HG03108 (cell line): ENCODE results near the gene KCNK5.

Experiments
- ATAC-seq: cut with Tn5 transposase; IDR thresholded peaks from one replicate; pipeline ENCODE4 v1.9.1; 2021; ENCODE audit warnings: moderate library complexity; ENCODE audit not compliant: unreplicated experiment

The KCNK5 gene

DNA sequence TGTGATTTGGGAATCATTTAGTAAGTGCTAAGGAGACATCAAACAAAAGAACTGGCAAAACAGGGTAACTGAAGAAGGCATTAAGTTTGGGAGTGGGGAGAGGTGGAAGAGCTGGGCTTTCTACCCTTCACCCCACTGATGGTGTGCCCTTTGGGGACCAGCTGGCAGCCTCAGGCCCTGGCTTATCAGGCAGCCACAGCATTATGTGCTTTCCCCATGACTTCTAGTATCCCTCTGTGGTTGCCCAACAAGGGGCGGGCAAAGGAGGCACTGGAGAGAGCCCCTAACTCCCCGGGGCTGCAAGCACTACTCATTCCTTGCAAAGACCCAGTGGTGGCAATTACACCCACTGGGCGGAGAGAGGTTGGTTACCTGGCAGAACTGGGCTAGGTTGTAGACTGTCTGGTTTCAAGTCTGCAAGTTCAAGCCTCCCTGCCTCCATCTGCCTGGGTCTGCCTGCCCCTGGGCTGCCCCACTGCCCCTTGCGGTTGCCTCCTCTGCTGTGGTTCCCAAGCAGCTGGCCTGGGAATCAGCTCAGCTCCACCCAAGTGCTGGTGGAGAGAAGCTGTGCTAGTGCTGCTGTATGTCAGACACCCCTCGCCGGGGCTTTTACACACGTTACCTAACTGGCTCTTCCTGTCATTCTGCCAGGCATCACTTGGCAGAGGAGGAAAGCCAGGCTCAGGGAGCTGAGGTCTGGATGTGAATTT, 29.9 kb downstream of the KCNK5 start:
- ATAC-seq, result no peak

DNA sequence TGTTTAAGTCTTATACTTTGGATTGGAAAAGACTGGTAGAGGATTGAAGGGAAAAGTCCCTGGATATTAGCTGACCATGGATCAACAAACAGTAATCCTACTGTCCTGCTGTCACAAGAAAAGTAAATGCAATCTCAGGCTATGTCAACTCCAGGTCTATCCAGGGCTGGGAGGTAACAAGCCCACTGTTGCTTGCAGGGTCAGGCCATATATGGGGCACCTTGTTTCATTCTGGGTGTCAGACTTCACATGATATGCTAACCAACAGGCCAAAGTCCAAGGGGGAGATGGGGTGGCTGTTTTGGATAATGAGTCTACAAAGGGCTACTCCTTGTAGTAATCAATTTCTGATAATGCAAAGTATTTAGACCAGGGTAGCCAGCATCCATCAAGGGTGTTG, 30.7 kb downstream of the KCNK5 start:
- no peak for ATAC-seq

DNA sequence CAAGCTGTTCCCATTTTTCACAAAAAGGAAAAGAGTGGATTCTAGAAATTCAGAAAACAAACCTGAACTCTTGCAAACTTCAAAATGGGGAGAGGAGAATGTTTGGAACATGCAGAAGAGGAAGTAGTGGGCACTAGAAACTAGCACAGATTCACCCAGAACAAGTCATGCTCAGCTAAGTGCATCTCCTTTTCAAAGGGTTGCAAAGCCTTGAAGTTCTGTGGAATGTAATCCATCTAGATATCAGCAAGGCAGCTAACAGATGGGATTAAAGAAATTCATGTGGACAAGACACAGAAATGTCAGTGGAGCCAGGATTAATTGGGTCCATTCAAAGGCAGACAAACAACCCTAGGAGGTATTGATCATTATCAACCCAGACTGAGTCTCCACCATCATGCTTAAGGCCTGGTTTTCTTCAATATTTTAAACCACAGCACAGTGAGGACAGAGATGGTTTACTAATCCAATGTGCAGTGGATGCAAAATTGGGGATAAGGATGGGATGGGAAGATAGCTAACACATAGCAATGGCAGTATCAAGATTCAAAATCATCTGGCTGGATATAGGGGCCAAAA, 31.3 kb downstream of the KCNK5 start:
- ATAC-seq, result no peak

DNA sequence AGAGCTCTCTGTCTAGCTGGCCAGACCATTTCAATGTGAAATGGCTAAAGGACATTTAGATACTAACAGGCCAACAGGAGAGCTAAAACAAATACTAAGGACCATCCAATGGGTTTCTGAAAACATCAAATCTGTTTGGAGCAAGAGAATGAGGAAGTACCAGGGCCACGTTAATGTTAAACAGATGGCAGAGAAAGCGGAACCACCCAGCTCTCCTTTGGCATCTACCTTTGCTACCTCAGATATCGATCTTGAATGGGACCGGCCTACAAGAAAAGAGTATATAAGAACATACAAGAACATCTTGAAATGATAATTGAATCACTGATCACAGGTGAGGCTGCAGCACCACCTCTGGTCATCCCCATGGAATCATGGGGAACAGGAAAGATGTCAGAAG, 31.8 kb downstream of the KCNK5 start:
- no peak for ATAC-seq

DNA sequence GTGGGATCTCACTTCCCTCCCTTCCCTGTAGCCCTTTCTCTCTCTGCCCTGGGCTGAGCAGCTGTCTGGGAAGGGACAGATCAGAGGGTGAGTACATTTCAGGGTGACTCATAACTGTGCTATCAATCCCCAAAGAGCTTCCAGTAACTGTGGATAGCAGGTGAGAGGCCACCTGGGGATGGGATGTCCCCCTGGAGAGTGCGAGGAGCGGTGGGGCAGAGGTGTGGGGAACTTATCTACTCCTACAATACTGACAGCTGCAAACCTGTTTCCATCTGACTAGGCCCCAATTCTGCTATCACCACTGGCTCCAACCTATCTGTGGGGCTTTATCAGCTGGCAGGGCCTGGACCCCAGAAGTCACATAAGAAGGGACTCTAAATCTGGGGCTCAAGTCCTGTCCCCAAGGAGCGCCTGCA, 32.6 kb downstream of the KCNK5 start:
- no peak for ATAC-seq

DNA sequence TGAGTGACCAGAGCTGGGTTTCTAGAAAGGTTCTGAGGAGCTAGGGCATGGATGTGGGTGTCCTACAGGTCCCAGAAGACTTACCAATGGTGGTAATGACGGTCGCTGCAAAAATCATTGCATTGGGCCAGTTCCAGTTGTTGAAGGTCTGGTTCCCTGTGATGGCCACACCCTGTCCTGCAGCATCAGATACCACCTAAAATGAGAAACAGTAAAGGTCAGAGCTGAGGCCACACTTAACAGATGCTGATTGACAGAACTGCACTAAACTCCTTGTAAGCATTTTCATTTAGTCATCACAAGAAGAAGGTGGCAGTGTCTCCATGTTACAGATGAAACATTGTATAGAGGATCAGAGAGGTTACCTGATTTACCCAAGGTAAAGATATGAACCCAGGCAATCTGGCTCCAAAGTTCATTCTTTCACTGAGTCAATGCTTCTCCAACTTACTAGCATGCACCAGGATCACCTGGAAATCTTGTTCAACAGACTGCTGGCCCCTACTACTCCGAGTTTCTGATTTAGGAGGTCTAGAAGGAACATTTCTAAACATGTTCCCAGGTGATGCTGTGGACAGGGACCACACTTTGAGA, 33.4 kb downstream of the KCNK5 start:
- no peak for ATAC-seq

DNA sequence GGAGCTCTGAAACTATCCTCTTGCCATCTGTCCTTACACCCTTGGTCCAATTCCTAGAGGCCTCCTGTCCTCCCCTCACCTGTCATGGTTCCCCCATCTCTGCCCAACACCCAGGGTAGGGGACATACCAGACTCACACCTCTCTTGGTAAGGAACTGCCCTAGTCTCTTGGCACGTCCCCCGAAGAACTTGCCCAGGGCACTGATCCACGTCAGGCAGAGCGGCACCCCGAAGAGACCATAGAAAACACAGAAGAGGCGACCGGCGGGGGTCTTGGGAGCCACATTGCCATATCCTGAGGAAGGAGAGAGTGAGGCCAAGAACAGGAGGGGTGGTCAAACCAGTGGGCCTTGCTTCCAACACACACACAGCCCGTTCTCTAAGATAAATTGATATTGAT, 34.8 kb downstream of the KCNK5 start:
- ATAC-seq, result no peak

DNA sequence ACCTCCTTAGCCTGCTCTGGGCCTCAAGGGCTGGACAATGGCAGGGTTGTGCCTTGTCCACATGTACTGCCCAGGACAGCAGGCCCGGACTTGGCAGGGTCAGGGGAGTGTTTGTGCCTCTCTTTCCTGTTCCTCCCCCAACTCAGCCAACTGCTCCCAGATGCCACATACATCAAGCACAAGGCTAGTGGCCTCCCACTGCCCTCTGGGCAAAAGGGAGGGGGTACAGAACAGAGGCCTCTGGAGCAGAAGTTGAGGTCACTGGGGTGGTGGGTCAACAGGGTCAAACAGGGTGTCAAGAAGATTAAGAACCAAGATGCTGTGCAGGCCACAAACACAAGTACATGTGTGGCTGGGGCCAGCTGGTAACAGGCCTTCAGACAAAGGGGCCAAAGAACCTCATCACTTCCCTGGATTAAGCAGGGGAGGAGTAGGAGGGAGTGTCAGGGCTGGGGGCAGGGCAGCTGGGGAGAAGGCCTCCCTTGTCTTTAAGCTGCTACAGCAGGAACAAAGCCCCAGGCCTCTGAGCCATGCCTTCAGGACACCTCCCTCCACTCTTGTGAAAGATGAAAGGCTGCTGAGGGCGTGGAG, 36.0 kb downstream of the KCNK5 start:
- no peak for ATAC-seq

DNA sequence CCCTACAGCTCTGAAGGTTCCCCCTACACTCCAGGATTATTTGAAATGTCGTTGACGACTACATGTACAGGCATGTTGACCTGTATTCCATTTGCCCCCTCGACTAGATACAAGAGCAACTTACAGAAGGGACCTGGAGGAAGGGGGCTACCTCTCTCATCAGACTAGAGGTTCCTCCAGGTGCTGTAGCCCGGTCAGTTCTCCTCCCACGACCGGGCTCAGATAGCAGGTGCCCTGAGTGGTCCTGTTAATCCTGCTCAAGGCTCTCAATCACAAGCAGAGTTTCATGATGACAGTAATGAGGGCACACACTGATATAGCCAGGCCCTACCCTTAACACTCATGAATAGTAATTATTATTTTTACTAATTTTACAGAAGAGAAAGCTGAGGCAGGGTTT, 36.5 kb downstream of the KCNK5 start:
- ATAC-seq, result no peak

DNA sequence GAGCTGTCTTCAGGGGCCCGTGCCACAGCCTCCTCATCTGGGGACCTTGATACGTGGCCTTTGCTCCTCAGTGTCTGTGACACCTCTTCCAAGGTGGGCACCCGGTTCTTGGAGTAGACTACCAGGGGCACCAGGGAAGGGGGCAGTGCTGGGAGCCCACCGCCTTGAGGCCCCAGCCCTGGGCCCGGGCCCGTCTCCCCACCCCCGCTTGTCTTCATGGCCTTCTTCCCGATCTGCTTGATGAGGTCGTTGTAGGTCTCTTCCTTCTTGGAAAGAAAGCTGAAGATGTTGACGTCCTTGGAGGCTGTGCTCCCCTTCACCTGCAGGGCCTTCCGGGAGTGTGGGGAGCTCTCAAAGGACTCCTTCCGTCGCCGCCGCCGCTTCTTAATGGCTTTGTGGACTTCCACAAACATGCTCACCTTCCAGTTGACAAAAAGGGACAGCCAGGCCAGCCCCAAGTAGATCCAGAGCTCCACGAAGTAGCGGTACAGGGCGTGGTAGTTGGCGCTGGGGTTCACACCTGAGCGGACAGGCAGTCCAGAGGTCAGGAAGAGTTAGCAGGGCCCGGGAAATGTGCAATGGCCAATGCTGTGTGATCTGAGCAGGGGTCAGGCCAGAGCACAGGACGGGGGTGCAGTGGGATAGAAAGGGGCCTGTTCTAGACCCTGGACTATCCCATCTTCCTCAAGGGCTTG, 37.9 kb downstream of the KCNK5 start:
- no peak for ATAC-seq

DNA sequence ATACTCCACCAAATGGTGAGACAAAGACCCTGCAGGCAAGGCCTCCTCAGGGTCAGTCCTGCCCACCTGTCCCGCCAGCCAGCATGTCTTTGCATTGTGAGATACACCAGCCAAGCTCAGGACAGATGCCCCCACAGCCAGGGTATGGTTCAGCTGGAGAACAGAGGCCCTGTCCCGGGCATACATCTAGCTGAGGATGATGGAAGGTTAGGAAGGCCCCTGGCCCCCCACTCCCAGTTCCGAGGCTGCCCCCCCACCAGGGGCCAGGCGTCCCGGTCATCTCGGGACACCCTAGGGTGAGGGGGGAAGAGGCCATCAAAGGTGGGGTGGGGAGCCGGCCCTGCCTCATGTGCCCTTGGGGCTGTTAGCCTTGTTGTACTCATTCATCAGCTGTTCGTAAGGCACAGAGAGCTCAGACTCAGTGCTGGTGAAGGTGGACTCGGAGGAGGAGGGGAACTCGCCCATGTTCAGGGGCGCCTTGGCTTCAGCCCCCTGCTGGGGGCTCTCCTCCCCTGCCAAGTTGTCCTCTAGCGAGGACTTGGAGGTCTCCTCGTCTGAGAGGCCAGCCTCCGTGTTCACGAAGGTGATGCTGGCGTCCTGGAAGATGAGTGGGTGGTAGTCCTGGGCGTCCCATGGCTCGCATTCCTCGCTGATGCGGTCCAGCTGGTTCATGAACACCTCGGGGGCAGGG, 38.6 kb downstream of the KCNK5 start:
- ATAC-seq, result no peak

DNA sequence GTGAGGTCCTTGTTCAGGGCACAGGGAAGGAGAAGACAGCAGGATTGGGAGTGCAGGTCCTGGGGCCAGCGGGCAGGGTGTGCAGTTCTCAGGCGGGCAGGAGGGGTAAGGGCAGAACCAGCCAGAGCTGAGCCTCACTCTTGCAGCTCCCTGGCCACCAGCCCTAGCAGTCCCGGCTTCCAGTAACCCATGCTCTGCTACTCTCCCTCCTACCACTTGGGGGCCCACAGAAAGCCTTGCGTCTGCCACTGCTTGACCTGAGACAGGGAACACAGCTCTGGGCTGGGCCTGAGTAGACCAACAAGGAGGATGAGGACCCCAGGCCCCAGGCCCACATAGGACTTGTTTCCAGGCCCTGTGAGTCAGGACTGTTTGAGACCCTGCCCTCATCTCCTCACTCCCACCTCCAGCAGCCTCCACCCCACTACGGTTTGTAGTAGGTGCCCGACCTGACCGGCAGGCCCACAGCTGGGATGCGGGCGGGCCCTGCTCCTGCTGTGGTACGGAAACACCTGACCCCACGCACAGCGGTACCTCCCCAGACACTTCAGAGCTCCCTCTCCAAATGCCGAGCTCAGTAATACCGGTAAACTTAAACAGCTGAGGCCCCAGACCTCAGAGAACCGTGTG, 39.2 kb downstream of the KCNK5 start:
- ATAC-seq, result no peak

DNA sequence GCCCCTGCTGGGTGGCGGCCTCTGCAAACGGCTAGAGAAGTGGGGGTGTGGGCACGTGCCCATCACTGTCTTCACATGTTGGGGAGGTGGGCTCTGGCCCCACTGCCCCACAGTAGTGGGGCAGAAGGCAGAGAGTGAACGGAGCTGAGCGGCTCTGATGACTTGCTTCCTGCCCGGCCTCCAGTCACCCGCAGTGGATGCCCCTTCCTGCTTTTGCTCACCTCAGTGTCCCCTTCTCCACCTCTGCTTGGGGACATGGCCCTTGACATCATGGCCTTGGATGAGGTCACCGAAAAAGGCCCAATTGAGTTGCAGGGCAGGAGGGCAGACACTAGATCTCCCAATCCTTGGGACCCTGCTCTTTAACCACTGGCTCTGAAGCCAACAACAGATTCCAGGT, 40.1 kb downstream of the KCNK5 start:
- ATAC-seq, result no peak

DNA sequence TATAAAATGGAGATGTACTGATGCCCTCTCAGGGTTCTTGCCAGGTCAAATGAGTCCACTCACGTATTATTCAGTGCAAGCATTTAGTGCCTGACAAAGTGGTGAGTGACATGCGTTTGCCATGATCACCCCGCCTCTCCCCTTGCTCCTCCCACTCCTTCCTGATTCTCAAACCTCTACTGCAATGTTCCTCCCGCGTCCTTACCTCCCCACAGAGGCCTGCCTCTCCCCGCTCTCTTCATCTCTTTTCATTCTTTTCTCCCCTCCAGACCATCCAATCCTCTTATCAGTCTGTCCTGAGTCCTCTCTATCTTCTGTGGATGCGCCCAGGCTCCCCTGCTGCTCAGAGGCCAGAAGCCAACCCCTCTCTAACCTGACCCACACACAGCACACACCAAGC, 40.7 kb downstream of the KCNK5 start:
- no peak for ATAC-seq

DNA sequence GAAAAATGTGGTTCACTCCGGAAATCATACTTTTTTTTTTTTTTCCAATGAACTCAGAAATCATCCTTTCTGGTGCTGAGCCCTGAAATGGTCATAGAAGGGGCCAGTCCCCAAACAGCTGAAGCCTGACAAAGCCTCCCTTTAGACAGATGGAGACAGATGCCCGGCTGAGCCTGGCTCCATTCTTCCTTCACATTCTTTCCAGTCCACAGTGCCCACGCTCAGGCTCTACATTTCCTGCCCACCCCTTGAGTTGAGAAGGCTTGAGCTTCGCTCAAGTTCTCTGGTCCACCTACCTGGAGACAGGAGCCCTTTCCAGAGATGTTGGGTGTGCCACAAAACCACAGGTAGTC, 41.2 kb downstream of the KCNK5 start:
- ATAC-seq, result no peak

DNA sequence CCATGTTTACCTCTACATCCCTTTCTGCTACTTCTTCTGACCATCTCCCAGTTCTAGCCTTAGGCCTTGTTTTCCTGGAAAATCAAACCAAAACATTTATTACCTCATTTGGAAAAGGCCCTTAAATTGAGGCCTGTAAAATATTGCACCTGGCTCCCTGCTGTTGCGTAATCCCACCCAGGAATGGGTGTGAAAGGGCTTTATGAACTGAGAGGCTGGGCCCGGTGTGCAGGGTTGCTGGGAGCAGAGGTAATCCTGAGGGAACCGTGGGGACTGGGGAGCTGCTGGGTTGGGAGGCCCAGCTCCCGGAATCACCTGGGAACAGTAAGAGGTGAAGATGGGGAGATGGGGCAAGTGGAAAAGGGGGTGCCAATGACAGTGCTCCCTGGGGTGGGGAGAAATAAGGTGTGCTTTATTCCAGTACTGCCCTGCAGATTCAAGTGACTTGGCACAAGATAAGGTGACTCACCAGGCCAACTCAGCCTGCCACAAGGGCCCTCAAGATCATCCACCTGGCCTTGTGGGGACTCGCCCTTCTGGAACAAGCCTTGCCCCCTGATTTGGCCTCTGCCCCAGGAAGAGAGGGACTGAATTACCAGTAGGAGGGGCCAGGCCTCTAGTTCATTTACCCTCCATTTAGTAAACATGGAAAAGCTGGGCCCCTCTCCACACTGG, 44.2 kb downstream of the KCNK5 start:
- ATAC-seq, result no peak

DNA sequence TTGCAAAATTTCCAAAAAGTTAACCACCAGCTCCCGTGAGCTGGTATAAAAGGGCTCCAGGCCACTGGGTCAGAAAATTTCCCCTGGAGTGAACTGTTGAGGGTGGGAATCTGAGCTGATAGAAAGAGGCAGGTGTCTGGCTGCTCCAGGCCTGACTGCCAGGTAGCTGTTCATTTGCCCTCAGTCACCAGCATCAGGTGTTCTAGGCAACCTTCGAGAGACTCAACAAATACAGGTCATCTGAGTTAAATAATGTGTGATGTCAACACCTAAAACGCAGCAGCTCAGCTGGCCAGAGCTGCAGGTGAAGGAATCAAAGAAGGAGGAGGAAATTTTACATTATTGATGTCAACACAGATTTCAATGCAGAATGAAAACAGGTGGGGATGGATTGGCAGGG, 46.7 kb downstream of the KCNK5 start:
- no peak for ATAC-seq

DNA sequence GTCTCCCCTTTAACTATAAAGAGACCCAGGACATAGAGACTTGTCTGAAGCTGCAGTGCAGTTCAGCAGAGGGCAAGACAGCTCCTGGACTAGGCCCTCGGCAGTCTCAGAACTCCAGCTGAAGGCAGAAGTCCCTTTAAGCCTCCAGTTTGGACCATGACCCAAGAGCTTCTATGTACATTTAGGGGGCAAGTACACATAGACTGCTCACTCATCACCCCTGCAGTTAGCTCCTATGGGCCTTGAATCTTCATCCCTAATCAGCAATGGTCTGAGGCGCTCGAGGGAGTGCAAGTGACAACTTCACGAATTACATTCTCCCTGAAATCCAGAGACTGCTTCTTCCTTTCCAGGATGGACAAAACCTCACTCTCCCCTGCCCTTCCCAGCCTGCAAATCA, 47.4 kb downstream of the KCNK5 start:
- ATAC-seq, result no peak

DNA sequence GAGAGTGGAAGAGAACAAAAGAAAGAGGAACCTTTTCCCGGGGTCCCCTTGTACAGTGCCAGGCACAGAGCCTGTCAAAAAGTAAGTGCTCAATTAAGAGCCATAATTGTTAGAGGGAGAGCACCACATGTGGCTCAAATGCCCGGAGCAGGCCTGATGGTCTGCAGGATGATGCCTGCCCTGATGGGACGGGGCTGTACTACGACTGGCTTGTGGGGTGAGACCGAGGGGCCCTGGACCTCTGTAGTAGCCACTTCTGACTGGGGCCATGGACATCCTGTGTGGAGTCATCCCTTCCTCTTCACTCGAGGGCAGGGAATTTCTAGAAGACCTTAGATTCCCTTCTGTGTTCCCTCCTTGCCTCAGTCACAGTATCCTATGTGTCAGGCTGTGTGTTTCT, 47.9 kb downstream of the KCNK5 start:
- no peak for ATAC-seq

DNA sequence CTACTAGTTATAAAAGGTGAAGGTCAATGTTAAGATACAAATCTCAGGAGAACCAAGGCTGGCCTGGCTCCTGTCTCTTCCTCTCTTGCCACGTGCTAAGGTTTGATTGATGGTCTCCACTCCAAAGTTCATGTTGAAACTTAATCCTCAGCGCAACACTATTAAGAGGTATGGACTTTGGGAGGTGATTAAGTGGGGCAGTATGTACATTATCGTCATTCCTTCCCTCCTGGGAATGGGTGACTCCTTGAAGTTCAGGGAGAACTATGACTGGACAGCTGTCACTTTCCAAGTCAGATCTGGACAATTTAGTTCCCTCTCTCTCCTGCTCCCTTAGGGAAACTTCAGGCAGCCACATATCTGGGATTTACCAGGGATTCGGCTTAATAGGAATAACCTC, 50.5 kb downstream of the KCNK5 start:
- no peak for ATAC-seq
